ENCODE results near the gene ZNF653. TPM values are rescaled to one million over a fixed set of nuclear protein-coding genes. Genes with fewer than 3 reads are reported as not detected.
A peak's percentile ranks its signal among the peaks of the same experiment; 100 is the strongest.
"Not testable (repeated sequence)": the region's sequence is repeated elsewhere in the genome, so short reads cannot be mapped to it uniquely, and the experiment has no call there.

The ZNF653 gene
- total RNA-seq, 1 experiment from 2014 or later, result 8.8 TPM

DNA sequence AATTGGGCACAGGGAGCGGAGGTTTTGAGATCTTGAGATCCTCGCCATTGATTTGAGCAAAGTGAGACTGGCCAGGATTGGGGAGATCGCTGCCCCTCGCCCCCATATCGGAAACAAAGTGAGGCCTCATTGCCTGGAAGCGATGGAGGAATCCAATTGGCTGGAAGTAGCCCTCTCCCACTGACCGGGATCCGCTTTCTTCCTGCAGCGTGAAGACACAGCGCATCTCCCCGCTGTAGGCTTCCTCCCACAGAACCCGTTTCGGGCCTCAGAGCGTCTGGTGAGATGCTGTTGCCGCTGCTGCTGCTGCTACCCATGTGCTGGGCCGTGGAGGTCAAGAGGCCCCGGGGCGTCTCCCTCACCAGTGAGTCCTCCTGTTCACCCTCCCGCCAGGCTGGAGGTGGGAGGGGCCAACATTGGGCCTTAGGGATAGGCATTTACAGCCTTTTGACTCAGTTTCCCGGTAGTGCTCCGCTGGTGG is 69.8 kb downstream of the ZNF653 start:
- peak; percentile 4 for DNase-seq
- no peaks in the 10 kb centered on the region for H3K27me3 Mint-ChIP-seq (ENCODE audit: unreplicated experiment)

DNA sequence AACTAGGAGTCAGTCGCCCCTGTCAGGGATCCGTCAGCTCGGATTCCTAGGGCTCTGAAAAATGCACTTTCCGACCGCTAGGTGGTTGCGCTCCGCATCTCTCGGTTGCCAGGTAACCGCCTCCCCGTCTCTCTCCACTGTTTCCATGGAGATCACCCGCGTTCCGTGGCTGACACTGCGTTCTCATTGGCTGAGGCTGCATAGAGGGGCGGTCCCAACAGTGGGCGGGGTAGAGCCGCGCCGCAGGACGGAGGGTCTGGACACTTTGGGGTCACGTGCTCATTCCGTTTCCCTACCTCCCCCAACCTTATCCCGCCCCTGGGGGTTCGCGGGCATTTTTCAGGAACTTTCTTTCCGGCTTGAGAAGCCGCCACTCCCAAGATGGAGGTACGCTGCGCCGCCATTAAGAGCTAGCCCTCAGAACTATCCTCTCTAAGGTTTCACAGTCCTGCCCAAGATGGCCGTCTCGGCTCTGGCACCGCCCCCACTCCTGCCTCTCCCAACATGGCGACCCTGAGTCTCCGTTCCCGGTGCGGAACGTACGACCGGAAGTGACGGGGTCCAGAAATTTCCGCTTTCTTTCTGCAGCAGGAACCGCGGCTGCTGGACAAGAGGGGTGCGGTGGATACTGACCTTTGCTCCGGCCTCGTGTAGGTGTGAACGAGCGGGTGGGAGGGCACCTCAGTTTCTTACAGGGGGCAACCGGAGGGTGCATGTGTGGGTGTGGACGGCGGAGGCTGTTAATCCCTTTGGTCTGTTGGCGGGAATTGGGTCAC is 70.4 kb downstream of the ZNF653 start, which contains the start of the genes ODAD3 and PRKCSH:
Gene ODAD3 (minus strand): TSS at position 65 of the 776 bp plus-strand sequence. CDS start 105 bp downstream, outside the sequence.
Gene PRKCSH (plus strand): TSS at position 579 of the 776 bp plus-strand sequence. CDS start 483 bp downstream, outside the sequence.
- Mint-ChIP-seq H3K27me3 (ENCODE audit: unreplicated experiment) (no peaks in the 10 kb centered on the region), H3K27ac (ENCODE audit: unreplicated experiment) (peak within 1 kb of the TSS; percentile 88), H3K4me3 (ENCODE audit: low read depth, unreplicated experiment) (peak within 1 kb of the TSS; percentile 91), H3K9me3 (ENCODE audit: low read depth, unreplicated experiment) (no peaks in the 10 kb centered on the region), H3K4me1 (ENCODE audit: low read depth, unreplicated experiment) (no peaks in the 10 kb centered on the region), H3K36me3 (ENCODE audit: insufficient read depth, unreplicated experiment) (peaks cover 33% of the 10 kb centered on the region)
- peak; percentile 96 for DNase-seq
- peak; percentile 70 for TF ChIP-seq CTCF (IDR thresholded peaks at IDR 0.05; ENCODE audit: unreplicated experiment)
- CTCF ChIA-PET, result interaction anchor here (0.5 to 1.4 kb wide), 10 partner anchors 13 to 171 kb away, joined by 3 to 14 read pairs (median 4); partner anchors contain the start of genes CCDC159, EPOR, SWSAP1 and TMEM205
- intact Hi-C loops (cut with micrococcal nuclease; ENCODE audit: unreplicated experiment), result no loop called here
- BruUV-seq (replicated peaks), result no TSS peak

More for the DNA sequence above, 69.8 kb downstream of the ZNF653 start:
- Mint-ChIP-seq H3K27ac (ENCODE audit: unreplicated experiment) (peak overlapping the region; percentile 88), H3K4me3 (ENCODE audit: low read depth, unreplicated experiment) (peak overlapping the region; percentile 91), H3K36me3 (ENCODE audit: insufficient read depth, unreplicated experiment) (peaks cover 38% of the 10 kb centered on the region), H3K9me3 (ENCODE audit: low read depth, unreplicated experiment) (no peaks in the 10 kb centered on the region), H3K4me1 (ENCODE audit: low read depth, unreplicated experiment) (no peaks in the 10 kb centered on the region)
- CTCF ChIA-PET, result interaction anchor here (0.5 to 1.4 kb wide), 10 partner anchors 13 to 171 kb away, joined by 3 to 14 read pairs (median 4); partner anchors contain the start of genes CCDC159, EPOR, SWSAP1 and TMEM205
- TSS peak; percentile 84 for BruUV-seq (replicated peaks)
- intact Hi-C loops (cut with micrococcal nuclease; ENCODE audit: unreplicated experiment), result no loop called here
- no peak for TF ChIP-seq CTCF (IDR thresholded peaks at IDR 0.05; ENCODE audit: unreplicated experiment)

DNA sequence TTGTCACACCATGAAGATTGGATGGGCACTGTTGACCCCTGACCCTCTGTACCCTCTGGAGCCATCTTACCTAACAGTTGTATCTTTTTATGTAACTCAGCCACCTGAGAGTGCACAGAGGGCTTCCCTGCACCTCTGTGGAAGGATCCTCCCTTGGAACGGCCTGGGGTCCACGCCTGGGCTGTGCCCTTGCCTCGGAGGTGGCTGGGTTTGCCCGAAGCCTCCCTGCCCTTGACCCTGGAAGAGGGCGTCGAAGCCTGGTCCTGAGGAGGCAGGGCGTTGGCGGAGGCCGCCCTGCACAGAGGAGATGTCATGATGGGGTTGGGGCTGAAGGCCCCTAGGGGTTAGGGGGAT is 71.0 kb downstream of the ZNF653 start:
- H3K27ac Mint-ChIP-seq (ENCODE audit: unreplicated experiment), result peak overlapping the region; percentile 88
- intact Hi-C loops (cut with micrococcal nuclease; ENCODE audit: unreplicated experiment), result no loop called here
- H3K27me3 Mint-ChIP-seq (ENCODE audit: unreplicated experiment), result no peaks in the 10 kb centered on the region
- CTCF ChIA-PET, result interaction anchor here (1.0 to 1.4 kb wide), 9 partner anchors 12 to 170 kb away, joined by 3 to 14 read pairs (median 4); partner anchors contain the start of genes CCDC159, EPOR, SWSAP1 and TMEM205
- BruUV-seq (replicated peaks), result no TSS peak
- peaks cover 33% of the 10 kb centered on the region for H3K36me3 Mint-ChIP-seq (ENCODE audit: insufficient read depth, unreplicated experiment)
- no peaks in the 10 kb centered on the region for H3K4me1 Mint-ChIP-seq (ENCODE audit: low read depth, unreplicated experiment)
- TF ChIP-seq CTCF (IDR thresholded peaks at IDR 0.05; ENCODE audit: unreplicated experiment), result no peak
- no peak for DNase-seq
- H3K9me3 Mint-ChIP-seq (ENCODE audit: low read depth, unreplicated experiment), result no peaks in the 10 kb centered on the region
- peak overlapping the region; percentile 91 for H3K4me3 Mint-ChIP-seq (ENCODE audit: low read depth, unreplicated experiment)

DNA sequence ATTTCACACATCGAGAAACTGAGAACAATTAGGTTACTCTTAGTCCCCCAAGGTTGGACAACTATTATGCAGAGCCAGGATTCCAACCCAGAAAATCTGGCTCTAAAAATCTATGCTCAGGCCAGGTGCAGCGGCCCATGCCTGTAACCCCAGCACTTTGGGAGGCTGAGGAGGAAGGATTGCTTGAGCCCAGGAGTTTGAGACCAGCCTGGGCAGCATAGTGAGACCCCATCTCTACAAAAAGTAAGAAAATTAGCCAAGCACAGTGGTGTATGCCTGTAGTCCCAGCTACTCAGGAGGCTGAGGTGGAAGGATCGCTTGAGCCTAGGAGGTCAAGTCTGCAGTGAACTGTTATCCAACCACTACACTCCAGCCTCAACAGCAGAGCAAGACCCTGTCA is 72.1 kb downstream of the ZNF653 start:
- peaks cover 33% of the 10 kb centered on the region for H3K36me3 Mint-ChIP-seq (ENCODE audit: insufficient read depth, unreplicated experiment)
- DNase-seq; H3K9me3 Mint-ChIP-seq (ENCODE audit: low read depth, unreplicated experiment); H3K4me1 Mint-ChIP-seq (ENCODE audit: low read depth, unreplicated experiment); intact Hi-C loops (cut with micrococcal nuclease; ENCODE audit: unreplicated experiment); CTCF ChIA-PET; BruUV-seq (replicated peaks); H3K4me3 Mint-ChIP-seq (ENCODE audit: low read depth, unreplicated experiment); H3K27ac Mint-ChIP-seq (ENCODE audit: unreplicated experiment); H3K27me3 Mint-ChIP-seq (ENCODE audit: unreplicated experiment): not testable (repeated sequence)

Small RNA genes lying within 50 kb of the gene (microRNA-seq; reads per million reads assigned to microRNA genes)
- 1.1 reads per million for gene MIR7974

Other genes with a start within 250 kb of the ZNF653 start
- 54.8 and 63.6 TPM in 2 replicates for gene DOCK6, start 243.3 kb downstream of the ZNF653 start, total RNA-seq (2022)
- gene TSPAN16, start 209.7 kb downstream of the ZNF653 start, total RNA-seq (2022), result not detected in 2 replicates
- 7.1 and 10.0 TPM in 2 replicates for gene RAB3D, start 166.2 kb downstream of the ZNF653 start, total RNA-seq (2022)
- 82.0 and 94.4 TPM in 2 replicates for gene TMEM205, start 159.6 kb downstream of the ZNF653 start, total RNA-seq (2022)
- 11.8 and 13.2 TPM in 2 replicates for gene CCDC159, start 159.3 kb downstream of the ZNF653 start, total RNA-seq (2022)
- 7.8 and 8.2 TPM in 2 replicates for gene PLPPR2, start 150.4 kb downstream of the ZNF653 start, total RNA-seq (2022)
- gene SWSAP1, start 131.2 kb downstream of the ZNF653 start, total RNA-seq (2022), result 1.7 and 2.0 TPM in 2 replicates
- gene EPOR, start 121.5 kb downstream of the ZNF653 start, total RNA-seq (2022), result 5.9 and 6.1 TPM in 2 replicates
- gene RGL3, start 86.5 kb downstream of the ZNF653 start, total RNA-seq (2022), result 83.1 and 84.1 TPM in 2 replicates
- not detected in 2 replicates for gene ODAD3, start 70.7 kb downstream of the ZNF653 start, total RNA-seq (2022)
- 298 and 318 TPM in 2 replicates for gene PRKCSH, start 70.2 kb downstream of the ZNF653 start, total RNA-seq (2022)
- gene ELAVL3, start 24.8 kb downstream of the ZNF653 start, total RNA-seq (2022), result not detected in 2 replicates
- 19.3 and 22.1 TPM in 2 replicates for gene ECSIT, start 23.3 kb upstream of the ZNF653 start, total RNA-seq (2022)
- not detected in 2 replicates for gene CNN1, start 33.0 kb upstream of the ZNF653 start, total RNA-seq (2022)
- gene ELOF1, start 53.4 kb upstream of the ZNF653 start, total RNA-seq (2022), result 36.5 and 38.3 TPM in 2 replicates
- gene ACP5, start 71.8 kb upstream of the ZNF653 start, total RNA-seq (2022), result 0.94 and 2.2 TPM in 2 replicates
- 12.0 and 13.3 TPM in 2 replicates for gene ZNF627, start 91.6 kb upstream of the ZNF653 start, total RNA-seq (2022)
- 7.4 and 7.9 TPM in 2 replicates for gene ZNF823, start 233.1 kb upstream of the ZNF653 start, total RNA-seq (2022)

Measured in Calu3 (cell line).